Measurements from ENCODE around the gene NT5DC1. TPM values are rescaled to one million over a fixed set of nuclear protein-coding genes. Genes with fewer than 3 reads are reported as not detected.
"Not testable (repeated sequence)": the region's sequence is repeated elsewhere in the genome, so short reads cannot be mapped to it uniquely, and the experiment has no call there.

The NT5DC1 gene
- polyA plus RNA-seq, 1 donor from 2014 or later = 1.3 TPM

GRCh38 chr6:116284984-116285383 is 184.3 kb downstream of the NT5DC1 start:
- not testable (repeated sequence) for H3K9me2 ChIP-seq (ENCODE audit: insufficient read depth, low read length); H3K9me3 ChIP-seq (ENCODE audit: low read length); H3K27ac ChIP-seq (ENCODE audit: low read length); H3K4me3 ChIP-seq (ENCODE audit: low read length); H4K20me1 ChIP-seq (ENCODE audit: insufficient read depth); H3K27me3 ChIP-seq (ENCODE audit: insufficient read depth, low read depth, low read length); H3K4me2 ChIP-seq (ENCODE audit: low read length); H3K9ac ChIP-seq (ENCODE audit: low read length); H2AFZ ChIP-seq (ENCODE audit: low read depth, low read length); H3K79me2 ChIP-seq (replicated peaks; ENCODE audit: insufficient read depth, low read length); H3K36me3 ChIP-seq (ENCODE audit: insufficient read depth, low read length); H3F3A ChIP-seq (ENCODE audit: insufficient read depth, low read length, poor library complexity, severe bottlenecking)

- Histone ChIP-seq H3K9ac (ENCODE audit: low read length) (no peak overlapping the region), H3K27me3 (ENCODE audit: insufficient read depth, low read depth, low read length) (no peaks in the 10 kb centered on the region)
These were observed 186.2 kb downstream of the NT5DC1 start for GRCh38 chr6:116286773-116287358.

More at GRCh38 chr6:116286773-116287358, 186.2 kb downstream of the NT5DC1 start:
- Histone ChIP-seq H3K4me2 (ENCODE audit: low read length) (no peak overlapping the region), H3F3A (ENCODE audit: insufficient read depth, low read length, poor library complexity, severe bottlenecking) (no peaks in the 10 kb centered on the region), H3K4me3 (ENCODE audit: low read length) (no peak overlapping the region), H4K20me1 (ENCODE audit: insufficient read depth) (no peaks in the 10 kb centered on the region), H3K27ac (ENCODE audit: low read length) (no peak overlapping the region), H3K9me3 (ENCODE audit: low read length) (no peaks in the 10 kb centered on the region), H3K9me2 (ENCODE audit: insufficient read depth, low read length) (no peaks in the 10 kb centered on the region), H2AFZ (ENCODE audit: low read depth, low read length) (no peak overlapping the region), H3K36me3 (ENCODE audit: insufficient read depth, low read length) (no peaks in the 10 kb centered on the region), H3K79me2 (replicated peaks; ENCODE audit: insufficient read depth, low read length) (no peaks in the 10 kb centered on the region)
- no peak for TF ChIP-seq MXI1 (conservative IDR thresholded peaks at IDR 0.05; ENCODE audit: poor library complexity, severe bottlenecking)
- TF ChIP-seq SMC3 (conservative IDR thresholded peaks at IDR 0.05; ENCODE audit: poor library complexity) = no peak
- no peak for TF ChIP-seq EZH2 (IDR thresholded peaks at IDR 0.05; ENCODE audit: borderline replicate concordance, insufficient read depth, low read length, poor library complexity, severe bottlenecking)
- TF ChIP-seq TAF1 (IDR thresholded peaks at IDR 0.05; ENCODE audit: low read depth) = no peak
- no peak for TF ChIP-seq CTCF (IDR thresholded peaks at IDR 0.05; ENCODE audit: poor library complexity, severe bottlenecking)
- no peak for TF ChIP-seq RAD21 (conservative IDR thresholded peaks at IDR 0.05)
- no peak for TF ChIP-seq REST (IDR thresholded peaks at IDR 0.05; ENCODE audit: borderline replicate concordance)
- TF ChIP-seq EP300 (conservative IDR thresholded peaks at IDR 0.05; ENCODE audit: poor library complexity, severe bottlenecking) = no peak
- TF ChIP-seq POLR2AphosphoS5 (IDR thresholded peaks at IDR 0.05) = no peak
